NCI-H128 (cell line): ENCODE results near the gene BICD1.
"Not testable (repeated sequence)": the region's sequence is repeated elsewhere in the genome, so short reads cannot be mapped to it uniquely, and the experiment has no call there.

Source experiments
- DNase-seq: peaks from one replicate; lab custom pipeline; 2025; ENCODE audit not compliant: unreplicated experiment; lab: John Stamatoyannopoulos, UW

The BICD1 gene

GRCh38 chr12:32187127-32187526, 80.5 kb downstream of the BICD1 start:
- not testable (repeated sequence) for DNase-seq

- DNase-seq, result no peak
These were observed 84.8 kb downstream of the BICD1 start for GRCh38 chr12:32191445-32191844.

- no peak for DNase-seq
These were observed 89.9 kb downstream of the BICD1 start for GRCh38 chr12:32196250-32197198.

GRCh38 chr12:32197421-32197820, 90.8 kb downstream of the BICD1 start:
- no peak for DNase-seq

GRCh38 chr12:32198555-32198954, 91.9 kb downstream of the BICD1 start:
- DNase-seq, result no peak

GRCh38 chr12:32201096-32201495, 94.4 kb downstream of the BICD1 start:
- no peak for DNase-seq

- no peak for DNase-seq
These were observed 95.3 kb downstream of the BICD1 start for GRCh38 chr12:32201976-32202375.

GRCh38 chr12:32205731-32206130, 99.1 kb downstream of the BICD1 start:
- DNase-seq, result no peak

- no peak for DNase-seq
These were observed 101.7 kb downstream of the BICD1 start for GRCh38 chr12:32208355-32208754.

GRCh38 chr12:32211066-32211899, 104.6 kb downstream of the BICD1 start:
- DNase-seq, result no peak

GRCh38 chr12:32211900-32212156, 105.2 kb downstream of the BICD1 start:
- no peak for DNase-seq

- DNase-seq, result no peak
These were observed 108.1 kb downstream of the BICD1 start for GRCh38 chr12:32214723-32215122.

- DNase-seq, result peak; percentile 12
These were observed 111.0 kb downstream of the BICD1 start for GRCh38 chr12:32217354-32218310.

- DNase-seq, result no peak
These were observed 117.3 kb downstream of the BICD1 start for GRCh38 chr12:32223941-32224340.

- DNase-seq, result no peak
These were observed 120.1 kb downstream of the BICD1 start for GRCh38 chr12:32226768-32227167.

- DNase-seq, result no peak
These were observed 123.4 kb downstream of the BICD1 start for GRCh38 chr12:32229971-32230612.

- peak; percentile 74 for DNase-seq
These were observed 124.0 kb downstream of the BICD1 start for GRCh38 chr12:32230613-32230993.

- DNase-seq, result not testable (repeated sequence)
These were observed 124.7 kb downstream of the BICD1 start for GRCh38 chr12:32231361-32231760.

- no peak for DNase-seq
These were observed 126.9 kb downstream of the BICD1 start for GRCh38 chr12:32233568-32233967.

- no peak for DNase-seq
These were observed 128.6 kb downstream of the BICD1 start for GRCh38 chr12:32235251-32235650.

- DNase-seq, result no peak
These were observed 133.5 kb downstream of the BICD1 start for GRCh38 chr12:32240162-32240561.
